GM21367 (cell line): ENCODE results near the gene FBL.
A peak's percentile ranks its signal among the peaks of the same experiment; 100 is the strongest.
"Not testable (repeated sequence)": the region's sequence is repeated elsewhere in the genome, so short reads cannot be mapped to it uniquely, and the experiment has no call there.

ENCODE experiments used
- ATAC-seq: cut with Tn5 transposase; IDR thresholded peaks from one replicate; pipeline ENCODE4 v1.9.1; 2021; ENCODE audit not compliant: unreplicated experiment

FBL gene

DNA sequence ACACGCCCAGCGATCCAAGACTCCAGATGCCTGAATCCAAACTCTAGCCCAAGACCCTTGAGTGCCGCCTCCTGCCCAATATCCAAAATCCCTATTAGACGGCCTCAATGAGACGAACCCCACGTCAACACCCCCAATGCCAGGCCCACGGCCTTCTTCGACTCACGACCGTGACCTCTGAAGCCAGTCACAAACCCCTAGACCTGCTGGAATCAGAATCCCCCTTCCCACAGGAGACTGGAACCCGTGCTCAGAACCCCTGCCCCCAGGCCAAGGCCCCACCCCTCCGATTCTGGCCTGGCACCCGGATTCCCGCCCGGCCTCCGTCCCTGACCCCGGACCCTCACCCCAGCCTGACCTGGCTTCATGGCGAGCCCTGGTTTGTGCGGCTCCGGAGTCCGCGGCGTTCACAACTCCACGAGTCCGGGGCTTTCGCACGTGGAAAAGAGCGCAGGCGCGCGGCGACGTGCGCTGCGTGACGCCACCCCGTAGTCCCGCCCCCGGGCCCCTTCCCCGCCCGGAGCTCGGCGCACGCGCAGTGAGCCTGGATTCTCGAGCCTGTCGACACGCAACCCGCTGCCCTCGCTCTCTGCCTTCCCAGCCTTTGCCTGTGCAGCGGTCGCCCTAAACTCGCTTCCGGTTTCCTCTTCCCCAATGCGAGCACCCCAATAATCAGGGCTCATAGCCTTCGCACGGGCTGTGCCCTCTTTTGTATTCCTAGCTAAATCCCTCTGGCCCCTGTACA lies at the start of gene FBL:
TSS of gene FBL (minus strand) at position 447 of the 745 bp plus-strand sequence. CDS start at position 368, 79 bp downstream.
- peak; percentile 66 for ATAC-seq

DNA sequence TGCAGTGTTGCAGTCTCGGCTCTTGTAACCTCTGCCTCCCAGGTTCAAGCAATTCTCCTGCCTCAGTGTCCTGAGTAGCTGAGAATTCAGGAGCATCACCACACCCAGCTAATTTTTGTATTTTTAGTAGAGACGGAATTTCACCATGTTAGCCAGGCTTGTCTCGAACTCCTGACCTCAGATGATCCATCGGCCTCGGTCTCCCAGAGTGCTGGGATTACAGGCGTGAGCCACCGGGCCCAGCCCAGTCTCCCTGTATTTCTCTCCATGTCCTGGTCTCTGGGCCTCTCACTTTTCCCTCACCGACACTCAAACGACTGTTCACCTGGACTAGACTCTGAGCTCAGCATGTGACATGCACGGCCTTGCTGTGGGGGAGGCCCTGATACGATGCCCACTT lies 48.9 kb upstream of the FBL start:
- ATAC-seq = not testable (repeated sequence)

DNA sequence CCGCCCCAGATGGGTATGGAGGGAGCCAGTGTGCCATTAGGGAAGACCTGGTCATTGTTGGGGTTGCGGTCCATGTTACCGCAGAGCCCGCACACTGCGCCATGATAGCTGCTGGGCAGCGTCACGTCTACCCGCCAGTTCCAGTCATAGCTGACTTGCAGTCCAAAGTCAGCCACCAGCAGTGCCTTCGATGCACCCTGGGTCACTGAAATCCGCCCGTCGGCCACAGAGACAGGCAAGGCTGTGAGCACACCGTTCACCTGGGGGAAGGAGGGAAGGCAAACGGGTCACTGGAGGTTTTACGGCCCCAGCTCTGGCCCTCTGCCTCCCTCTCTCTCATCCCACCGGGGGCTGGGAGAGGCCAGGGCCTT lies 48.0 kb upstream of the FBL start:
- ATAC-seq = not testable (repeated sequence)

DNA sequence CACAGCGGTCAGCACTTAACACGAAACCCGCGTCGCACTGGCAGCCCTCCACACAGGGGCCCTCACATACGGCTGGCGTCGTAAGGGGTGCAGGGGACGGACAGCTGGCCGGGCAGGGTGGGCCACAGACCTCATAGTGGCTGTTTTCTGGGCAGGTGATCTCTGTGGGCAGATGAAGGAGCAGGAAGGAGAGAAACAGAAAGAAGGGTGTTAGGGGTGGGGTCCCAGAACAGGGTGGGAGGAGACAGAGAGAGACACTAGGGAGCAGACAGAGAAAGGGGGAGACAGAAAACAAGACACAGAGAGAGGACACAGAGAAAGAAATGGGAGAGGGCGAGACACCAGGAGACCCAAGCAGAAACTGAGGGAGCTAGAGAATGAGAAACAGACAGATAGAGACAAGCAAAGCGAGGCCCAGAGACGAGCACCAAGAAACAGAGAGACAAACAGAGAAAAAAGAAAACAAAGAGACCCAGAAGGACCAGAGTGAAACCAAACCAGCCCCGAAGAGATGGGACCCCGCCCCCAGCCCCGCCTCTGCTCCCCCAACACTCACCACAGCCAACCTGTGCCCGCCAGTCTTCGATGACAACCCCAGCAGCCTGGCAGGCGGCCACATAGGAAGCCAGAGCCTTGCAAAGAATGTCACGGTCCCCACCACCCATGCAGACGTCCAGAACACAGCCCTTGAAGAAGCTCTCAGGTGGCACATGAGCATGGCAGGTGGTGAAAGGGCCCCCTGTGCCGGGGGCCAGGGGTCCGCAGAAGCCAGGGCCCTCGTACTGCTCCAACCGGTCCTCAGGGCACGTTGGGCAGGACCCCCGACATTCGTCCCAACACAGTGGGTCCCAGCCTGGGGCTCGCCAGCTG lies 47.4 kb upstream of the FBL start:
- not testable (repeated sequence) for ATAC-seq

DNA sequence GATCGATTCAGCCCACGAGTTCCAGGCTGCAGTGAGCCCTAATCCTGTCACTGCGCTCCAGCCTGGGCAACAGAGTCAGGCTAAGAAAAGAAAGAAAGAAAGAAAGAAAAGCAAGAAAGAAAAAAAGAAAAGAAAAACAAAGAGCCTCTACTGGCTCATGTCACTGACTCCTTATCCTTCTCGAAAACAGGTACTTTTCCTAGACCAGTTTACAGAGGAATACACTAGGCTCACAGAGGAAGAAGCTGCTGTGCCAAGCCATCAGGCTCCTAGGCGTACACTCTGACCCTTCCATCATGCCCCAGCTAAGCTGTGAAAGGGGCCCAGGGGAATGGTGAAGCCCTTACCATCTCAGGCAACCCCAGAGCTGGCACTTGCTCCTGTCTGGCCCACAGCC lies 46.3 kb upstream of the FBL start:
- ATAC-seq = not testable (repeated sequence)

DNA sequence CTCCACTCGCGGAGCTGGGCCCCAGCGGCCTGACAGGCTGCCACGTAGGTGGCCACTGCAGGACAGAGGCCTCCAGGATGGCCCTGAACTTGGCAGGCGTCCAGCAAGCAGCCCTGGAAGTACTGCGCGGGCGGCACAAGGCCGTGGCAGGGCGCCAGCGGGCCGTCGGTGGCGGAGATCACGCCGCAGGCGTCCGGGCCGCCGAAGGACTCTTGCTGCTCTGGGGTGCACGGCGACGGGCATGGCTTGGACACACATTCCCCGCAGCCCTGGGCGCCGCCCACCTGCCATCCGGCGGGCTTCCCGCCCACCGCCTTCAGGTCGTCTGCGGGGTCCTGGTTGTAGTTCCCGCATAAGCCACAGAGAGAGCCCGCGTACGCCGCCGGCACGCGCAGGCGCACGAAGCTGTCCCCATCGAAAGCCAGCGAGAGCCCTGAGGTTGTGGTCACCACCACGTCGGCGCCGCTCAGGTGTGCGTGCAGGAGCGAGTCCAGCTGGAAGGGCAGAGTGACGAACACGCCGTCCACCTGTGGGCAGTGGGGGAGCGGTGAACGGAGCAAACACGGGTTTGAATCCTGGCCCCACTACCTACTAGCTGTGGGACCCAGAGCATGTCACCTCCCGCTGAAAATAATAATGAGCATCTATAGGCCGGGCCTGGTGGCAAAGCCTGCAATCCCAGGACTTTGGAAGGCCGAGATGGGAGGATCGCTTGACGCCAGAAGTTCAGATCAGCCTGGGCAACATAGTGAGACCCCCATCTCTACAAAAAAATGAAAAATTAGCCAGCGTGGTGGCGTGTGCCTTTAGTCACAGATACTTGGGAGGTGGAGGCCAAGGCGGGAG lies 45.7 kb upstream of the FBL start:
- not testable (repeated sequence) for ATAC-seq

DNA sequence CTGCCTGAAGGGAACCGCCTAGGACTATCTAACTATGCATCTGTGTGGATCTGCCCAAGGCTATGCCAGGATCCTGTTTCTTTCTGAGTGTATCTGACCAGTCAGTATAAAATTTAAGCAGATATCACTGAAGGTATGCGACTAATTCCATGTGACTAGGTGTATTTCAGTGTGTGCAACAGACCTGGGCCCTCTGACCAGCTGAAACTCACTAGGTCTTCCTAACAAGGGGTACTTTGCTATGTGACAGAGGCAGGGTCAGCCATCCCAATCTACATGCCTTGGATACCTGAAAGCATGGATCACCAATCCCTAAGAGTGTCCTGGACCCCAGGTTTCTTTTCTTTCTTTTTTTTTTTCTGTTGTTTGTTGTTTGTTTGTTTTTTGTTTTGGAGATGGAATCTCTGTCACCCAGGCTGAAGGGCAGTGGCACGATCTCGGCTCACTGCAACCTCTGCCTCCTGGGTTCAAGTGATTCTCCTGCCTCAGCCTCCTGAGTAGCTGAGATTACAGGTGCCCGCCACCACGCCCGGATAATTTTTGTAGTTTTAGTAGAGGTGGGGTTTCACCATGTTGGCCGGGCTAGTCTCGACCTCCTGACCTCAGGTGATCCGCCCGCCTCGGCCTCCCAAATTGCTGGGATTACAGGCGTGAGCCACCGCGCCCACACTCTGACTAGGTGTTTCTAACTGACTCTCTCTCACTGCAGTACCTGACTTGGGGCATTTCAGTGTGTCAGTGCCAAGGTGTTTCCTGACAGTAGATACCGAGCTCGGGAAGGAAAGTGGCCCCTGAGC lies 44.8 kb upstream of the FBL start:
- ATAC-seq = no peak

DNA sequence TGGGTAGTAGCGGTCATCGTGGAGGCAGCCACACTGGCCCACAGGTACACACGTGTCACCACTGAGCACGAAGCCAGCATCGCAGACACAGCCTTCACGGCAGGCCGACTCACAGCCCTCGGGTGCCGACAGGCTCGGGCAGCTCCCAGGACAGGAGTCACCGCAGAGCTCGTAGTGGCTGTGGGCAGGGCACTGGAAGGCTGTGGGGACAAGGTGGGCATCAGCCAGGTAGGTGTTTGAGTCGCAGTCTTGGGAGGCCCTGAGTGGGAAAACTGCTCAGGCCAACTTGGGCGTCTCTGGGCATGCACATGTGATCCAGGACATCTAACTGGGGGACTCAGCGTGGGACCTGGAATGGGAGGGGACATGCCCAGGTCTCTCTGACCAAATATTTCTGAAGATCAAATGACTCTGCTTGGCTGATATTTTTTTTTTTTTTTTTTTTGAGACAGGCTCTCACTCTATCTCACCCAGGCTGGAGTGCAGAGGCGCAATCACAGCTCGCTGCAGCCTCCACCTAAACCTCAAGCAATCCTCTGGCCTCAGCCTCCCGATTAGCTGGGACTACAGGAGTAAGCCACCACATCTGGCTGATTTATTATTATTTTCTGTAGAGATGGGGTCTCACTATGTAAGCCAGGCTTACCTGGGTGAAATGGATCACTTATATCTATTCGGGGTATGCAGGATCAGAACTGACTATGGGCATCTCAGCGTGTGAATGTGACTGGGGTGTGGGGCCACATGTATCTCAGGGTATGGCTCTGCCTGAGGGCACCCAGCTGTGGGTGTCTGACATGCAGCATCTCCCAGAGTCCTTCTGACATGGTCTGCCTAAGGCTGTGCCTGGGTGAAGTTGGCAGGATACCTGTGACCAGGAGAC lies 43.9 kb upstream of the FBL start:
- ATAC-seq = not testable (repeated sequence)

DNA sequence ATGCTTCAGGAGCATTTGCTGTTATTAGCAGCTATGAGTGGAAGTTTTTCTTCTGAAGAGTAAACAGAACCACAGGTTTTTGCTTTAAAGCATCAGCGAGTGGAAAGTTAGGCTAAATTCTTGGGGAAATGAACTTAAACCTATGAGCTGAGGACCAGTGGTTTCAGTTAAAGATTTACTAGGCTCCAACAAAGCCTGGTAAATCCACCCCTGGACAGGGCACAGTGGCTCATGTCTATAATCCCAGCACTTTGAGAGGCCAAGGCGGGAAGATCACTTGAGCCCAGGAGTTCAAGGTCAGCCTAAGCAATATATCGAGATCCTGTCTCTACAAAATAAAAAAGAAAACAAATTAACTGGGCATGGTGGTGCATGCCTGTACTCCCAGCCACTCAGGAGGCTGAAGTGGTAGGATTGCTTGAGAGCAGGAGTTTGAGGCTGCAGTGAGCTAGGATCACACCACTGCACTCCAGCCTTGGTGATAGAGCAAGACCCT lies 41.3 kb upstream of the FBL start:
- not testable (repeated sequence) for ATAC-seq

DNA sequence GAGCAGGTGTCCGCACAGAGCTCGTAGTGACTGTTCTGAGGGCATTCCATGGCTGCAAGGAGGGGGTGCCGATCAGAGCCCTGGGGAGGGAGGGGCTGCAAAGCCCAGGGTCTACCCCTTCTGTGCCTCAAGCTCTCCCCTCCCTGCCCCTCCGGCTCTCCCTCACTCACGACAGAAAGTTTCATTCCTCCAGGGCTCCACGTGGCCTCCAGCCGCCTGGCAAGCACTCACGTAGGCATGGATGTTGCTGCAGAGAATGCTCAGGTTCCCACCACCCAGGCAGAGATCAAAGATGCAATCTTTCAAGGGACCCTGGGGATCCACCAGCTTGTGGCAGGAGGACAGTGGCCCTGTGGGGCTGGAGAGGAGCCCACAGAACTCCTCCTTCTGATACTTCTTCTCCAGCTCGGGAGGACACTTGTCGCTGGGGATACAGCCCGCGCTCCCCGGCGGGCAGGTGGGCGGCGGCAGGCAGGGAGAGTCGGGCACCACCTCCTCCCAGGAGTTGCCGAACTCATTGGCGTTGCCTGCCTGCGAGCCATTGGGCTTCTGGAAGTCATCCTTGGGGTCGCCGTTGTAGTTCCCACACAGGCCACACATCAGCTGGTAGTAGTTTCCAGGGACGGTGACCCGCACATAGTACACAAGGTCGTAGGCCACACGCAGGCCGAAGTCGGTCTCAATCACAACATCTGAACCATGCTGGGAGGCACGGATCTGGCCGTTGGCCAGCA lies 39.8 kb upstream of the FBL start:
- ATAC-seq = not testable (repeated sequence)

DNA sequence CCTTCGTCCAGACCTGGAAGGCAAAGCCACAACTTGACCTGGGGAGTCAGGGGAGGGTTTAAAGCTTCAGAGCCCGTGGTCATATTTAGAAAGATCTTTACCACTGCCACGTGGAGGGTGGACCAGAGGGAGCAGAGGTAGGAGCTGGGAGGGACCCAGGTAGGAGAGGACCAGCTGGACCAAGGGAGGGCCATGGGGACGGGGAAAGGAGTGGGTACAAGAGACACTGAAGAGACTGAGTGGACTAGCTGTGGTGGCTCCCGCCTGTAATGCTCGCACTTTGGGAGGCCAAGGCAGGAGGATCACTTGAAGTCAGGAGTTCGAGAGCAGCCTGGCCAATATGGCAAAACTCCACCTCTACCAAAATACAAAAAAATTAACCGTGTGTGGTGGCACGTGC lies 38.5 kb upstream of the FBL start:
- ATAC-seq = not testable (repeated sequence)

DNA sequence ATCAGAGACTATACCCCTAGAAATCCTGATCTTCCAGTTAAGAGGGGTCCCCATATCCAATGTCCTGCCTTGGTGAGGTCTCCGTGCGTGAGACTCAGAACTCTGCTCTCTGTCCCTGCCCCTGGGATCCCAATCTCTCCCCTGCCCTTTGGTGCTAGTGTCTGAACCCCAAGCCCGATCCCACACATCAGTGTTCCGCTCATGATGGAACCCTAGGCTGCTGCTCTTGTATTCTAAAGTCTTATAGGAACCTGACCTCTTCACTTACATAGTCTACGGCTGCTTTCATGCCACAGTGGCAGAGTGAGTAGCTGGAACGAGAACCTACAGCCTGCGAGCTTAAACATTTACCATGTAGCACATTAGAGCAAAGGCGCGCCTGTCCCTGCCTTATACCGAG lies 36.5 kb upstream of the FBL start:
- not testable (repeated sequence) for ATAC-seq

DNA sequence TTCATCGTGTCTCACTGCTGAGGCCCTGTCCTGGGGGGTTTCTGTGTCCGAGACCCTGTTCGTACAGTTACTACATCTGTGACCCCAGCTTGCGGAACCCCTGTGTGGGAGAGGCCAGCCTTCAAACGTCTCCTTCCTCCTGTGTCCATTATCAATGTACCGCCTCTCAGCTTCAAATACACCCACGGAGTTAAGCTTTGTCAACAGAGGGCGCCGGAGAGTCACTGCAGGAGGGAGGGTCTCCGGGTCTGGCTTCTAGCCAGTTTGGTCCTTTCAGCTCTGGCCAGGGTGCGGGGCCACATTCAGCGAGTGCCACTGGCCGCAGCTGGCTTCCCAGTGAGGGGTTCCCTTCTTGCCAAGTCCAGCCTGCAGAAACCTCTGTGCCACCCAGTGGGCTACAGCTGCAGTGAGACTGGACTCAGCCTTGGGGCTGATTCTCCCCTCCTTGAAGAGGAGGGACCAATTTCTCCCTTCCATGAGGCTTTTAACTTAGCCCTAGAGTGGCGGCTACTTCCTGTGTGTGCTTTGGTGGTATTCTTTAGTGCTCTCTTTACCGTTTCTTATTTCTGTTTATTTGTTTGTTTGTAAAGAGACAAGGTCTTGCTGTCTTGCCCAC lies 35.4 kb upstream of the FBL start:
- not testable (repeated sequence) for ATAC-seq

DNA sequence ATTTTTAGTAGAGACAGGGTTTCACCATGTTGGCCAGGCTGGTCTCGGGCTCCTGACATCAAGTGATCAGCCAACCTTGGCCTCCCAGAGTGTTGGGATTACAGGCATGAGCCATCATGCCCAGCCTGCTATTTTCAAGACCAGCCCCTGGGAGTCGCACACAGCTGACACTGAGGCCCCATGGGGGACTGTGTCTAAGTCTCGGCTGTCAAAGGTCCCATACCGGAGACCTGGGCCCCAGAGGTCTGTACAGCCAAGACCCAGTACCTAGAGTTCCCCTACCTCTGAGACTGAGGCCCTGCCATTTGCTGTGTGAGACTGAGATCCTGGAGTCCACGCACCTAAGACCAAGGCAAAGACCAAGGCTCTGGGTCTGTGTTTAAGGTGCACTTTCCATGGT lies 34.1 kb upstream of the FBL start:
- ATAC-seq = not testable (repeated sequence)

DNA sequence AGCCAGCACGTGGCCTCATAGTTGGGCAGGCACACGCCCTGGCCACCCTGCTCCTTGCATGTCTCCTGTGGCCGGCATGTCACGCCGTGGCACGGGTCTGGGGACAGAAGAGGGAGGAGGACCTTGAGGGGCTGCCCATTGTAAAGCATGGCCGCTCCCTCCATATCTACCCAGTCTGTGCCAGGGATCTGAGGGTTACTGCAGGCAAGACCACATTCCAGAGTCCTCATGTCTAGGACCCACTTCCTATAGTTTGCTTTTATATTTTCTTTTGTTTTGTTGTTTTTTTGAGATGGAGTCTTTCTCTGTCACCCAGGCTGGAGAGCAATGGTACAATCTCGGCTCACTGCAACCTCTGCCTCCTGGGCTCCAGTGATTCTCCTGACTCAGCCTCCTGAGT lies 33.6 kb upstream of the FBL start:
- ATAC-seq = not testable (repeated sequence)

DNA sequence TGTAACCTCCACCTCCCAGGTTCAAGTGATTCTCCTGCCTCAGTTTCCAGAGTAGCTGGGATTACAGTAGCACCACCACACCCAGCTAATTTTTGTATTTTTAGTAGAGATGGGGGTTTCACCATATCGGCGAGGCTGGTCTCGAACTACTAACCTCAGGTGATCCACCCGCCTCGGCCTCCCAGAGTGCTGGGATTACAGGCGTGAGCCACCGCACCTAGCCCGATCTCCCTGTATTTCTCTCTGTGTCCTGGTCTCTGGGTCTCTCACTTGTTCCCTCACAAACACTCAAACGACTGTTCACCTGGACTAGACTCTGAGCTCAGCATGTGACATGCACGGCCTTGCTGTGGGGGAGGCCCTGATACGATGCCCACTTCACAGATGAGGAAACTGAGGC lies 32.7 kb upstream of the FBL start:
- not testable (repeated sequence) for ATAC-seq

DNA sequence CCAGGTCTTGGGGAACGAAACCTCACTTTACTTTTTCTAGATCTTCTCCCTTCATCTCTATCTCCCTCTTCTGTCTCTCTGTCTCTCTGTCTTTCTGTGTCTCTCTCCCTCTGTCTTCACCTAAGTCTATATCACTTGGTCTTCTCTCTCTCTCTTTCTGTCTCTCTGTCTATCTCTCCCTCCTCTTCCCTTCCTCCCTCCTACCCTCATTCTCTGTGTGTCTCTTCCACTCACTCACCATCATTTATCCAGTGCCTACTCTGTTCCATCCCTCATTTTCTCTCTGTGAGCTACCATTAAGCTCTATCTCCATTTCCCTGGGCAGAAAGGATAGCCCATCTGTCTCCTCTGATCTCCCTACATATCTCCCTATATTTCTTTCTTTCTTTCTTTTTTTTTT lies 32.2 kb upstream of the FBL start:
- ATAC-seq = no peak

DNA sequence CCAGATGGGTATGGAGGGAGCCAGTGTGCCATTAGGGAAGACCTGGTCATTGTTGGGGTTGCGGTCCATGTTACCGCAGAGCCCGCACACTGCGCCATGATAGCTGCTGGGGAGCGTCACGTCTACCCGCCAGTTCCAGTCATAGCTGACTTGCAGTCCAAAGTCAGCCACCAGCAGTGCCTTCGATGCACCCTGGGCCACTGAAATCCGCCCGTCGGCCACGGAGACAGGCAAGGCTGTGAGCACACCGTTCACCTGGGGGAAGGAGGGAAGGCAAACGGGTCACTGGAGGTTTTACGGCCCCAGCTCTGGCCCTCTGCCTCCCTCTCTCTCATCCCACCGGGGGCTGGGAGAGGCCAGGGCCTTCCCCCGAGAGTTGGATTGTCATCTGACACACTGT lies 31.8 kb upstream of the FBL start:
- ATAC-seq = not testable (repeated sequence)
